ENCODE results near the gene AP2A2. TPM values are rescaled to one million over a fixed set of nuclear protein-coding genes. Genes with fewer than 3 reads are reported as not detected.

AP2A2 gene
- total and polyA plus RNA-seq, 2 donors (not counting 1 experiment from before 2014, with no cell fraction given) = 53.1 to 57.0 TPM

DNA sequence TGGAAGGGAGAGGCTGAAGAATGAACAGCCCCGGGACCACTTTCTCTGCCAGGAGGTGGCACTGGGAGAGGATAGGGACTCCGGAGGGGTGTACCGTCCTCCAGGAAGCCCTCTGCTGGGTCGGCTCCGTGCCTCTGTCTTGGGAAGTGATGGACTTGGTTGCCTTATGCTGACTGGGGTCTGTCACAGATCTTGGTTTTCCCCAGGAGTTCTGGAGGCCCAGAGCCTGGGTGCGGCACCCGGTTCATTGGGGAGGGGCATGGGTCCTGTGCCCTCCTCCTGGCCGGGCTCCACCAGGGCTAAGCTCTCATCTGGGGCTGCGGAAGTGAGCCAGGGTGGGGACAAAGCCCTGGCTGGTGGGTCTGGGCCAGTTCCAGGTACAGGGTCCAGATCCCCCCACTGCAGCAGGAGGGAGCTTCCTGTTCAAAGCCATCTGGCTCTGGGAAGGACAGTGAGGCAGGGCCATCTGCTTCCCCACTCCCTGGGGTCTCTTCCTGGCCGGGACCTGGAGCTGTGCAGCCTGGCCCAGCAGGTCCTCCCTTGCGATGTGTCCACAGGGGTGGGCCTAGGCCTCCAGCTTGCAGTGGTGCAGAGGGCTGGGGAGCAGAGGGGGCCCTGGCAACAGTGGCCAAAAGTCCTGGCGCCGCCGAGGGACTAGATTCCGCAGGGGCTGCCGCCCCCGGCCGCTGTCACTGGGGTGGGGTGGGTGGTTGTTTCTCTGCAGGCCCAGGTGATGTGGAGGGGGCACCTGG is 1.1 kb upstream of the AP2A2 start:
- no peaks in the 10 kb centered on the region for H3K27me3 Mint-ChIP-seq
- no peaks in the 10 kb centered on the region for H3K36me3 ChIP-seq (replicated peaks in 1 of 2; ENCODE audit: control extremely low read depth in 1 of 2, control insufficient read depth in 1 of 2, extremely low read depth in 1 of 2, insufficient read depth in 2 of 2, low read length in 1 of 2)
- DNase-seq (peak; percentile 39), ATAC-seq (ENCODE audit: low read depth) (no peak)
- peak overlapping the region; percentile 32 for H3K4me3 Mint-ChIP-seq
- ChIA-PET POLR2A (interaction anchor here (0.7 to 2.2 kb wide), 3 partner anchors 13 to 384 kb away, joined by 3 to 15 read pairs (median 3); partner anchors contain the start of genes CD151 and CHID1), CTCF (interaction anchor here (0.8 to 1.5 kb wide), 4 partner anchors 14 to 120 kb away, joined by 3 to 4 read pairs (median 4); partner anchors contain the start of gene CHID1)
- H3K27ac Mint-ChIP-seq = no peak overlapping the region
- H3K4me1 Mint-ChIP-seq = peaks cover 21% of the 10 kb centered on the region
- H2AFZ ChIP-seq (ENCODE audit: insufficient read depth, low read depth, low read length, poor library complexity, severe bottlenecking) = peak overlapping the region; percentile 71
- no peak overlapping the region for H3K9ac ChIP-seq (ENCODE audit: low read length)
- no peak overlapping the region for H3K27ac ChIP-seq (ENCODE audit: low read length in 2 of 2)
- TF ChIP-seq EZH2 (IDR thresholded peaks at IDR 0.05; ENCODE audit: borderline replicate concordance, insufficient read depth, low read depth, low read length, poor library complexity, severe bottlenecking) = no peak
- TF ChIP-seq, protein P1, sequence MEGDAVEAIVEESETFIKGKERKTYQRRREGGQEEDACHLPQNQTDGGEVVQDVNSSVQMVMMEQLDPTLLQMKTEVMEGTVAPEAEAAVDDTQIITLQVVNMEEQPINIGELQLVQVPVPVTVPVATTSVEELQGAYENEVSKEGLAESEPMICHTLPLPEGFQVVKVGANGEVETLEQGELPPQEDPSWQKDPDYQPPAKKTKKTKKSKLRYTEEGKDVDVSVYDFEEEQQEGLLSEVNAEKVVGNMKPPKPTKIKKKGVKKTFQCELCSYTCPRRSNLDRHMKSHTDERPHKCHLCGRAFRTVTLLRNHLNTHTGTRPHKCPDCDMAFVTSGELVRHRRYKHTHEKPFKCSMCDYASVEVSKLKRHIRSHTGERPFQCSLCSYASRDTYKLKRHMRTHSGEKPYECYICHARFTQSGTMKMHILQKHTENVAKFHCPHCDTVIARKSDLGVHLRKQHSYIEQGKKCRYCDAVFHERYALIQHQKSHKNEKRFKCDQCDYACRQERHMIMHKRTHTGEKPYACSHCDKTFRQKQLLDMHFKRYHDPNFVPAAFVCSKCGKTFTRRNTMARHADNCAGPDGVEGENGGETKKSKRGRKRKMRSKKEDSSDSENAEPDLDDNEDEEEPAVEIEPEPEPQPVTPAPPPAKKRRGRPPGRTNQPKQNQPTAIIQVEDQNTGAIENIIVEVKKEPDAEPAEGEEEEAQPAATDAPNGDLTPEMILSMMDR (IDR thresholded peaks at IDR 0.05) = no peak
- H3K9me3 ChIP-seq (ENCODE audit: control extremely low read depth in 1 of 3, control insufficient read depth in 2 of 3, insufficient read depth in 1 of 3, low read length in 2 of 3) = no peaks in the 10 kb centered on the region
- no peaks in the 10 kb centered on the region for H3K9me3 Mint-ChIP-seq (ENCODE audit: insufficient read depth)
- H4K20me1 ChIP-seq (ENCODE audit: control insufficient read depth, insufficient read depth, low read length, poor library complexity, severe bottlenecking) = peaks cover 15% of the 10 kb centered on the region
- H3K4me2 ChIP-seq (replicated peaks; ENCODE audit: low read depth, low read length, poor library complexity, severe bottlenecking) = peak overlapping the region; percentile 84
- H3K79me2 ChIP-seq (ENCODE audit: control insufficient read depth, insufficient read depth, low read length) = peaks cover 33% of the 10 kb centered on the region
- WGBS (ENCODE audit: insufficient coverage) = 89% methylated on average over 11 of the region's 18 CpGs
- H3K4me1 ChIP-seq (ENCODE audit: control insufficient read depth in 2 of 2, insufficient read depth in 2 of 2, low read length in 2 of 2) = peaks cover 13 to 22% of the 10 kb centered on the region in 2 donors
- no peak overlapping the region for H3K4me3 ChIP-seq (ENCODE audit: control extremely low read depth in 1 of 5, extremely low read depth in 1 of 5, insufficient read depth in 1 of 5, low read depth in 2 of 5, low read length in 4 of 5)
- no peaks in the 10 kb centered on the region for H3K27me3 ChIP-seq (replicated peaks in 1 of 4; ENCODE audit: control extremely low read depth in 1 of 4, control insufficient read depth in 3 of 4, insufficient read depth in 4 of 4, low read length in 3 of 4)
- intact Hi-C loops (cut with micrococcal nuclease) = loop anchor here (1.0 to 5.0 kb wide), 2 partner anchors 14 to 117 kb away; partner anchors contain the start of genes CHID1, PIDD1 and RPLP2

- peak overlapping the region; percentile 71 for H2AFZ ChIP-seq (ENCODE audit: insufficient read depth, low read depth, low read length, poor library complexity, severe bottlenecking)
- peak overlapping the region; percentile 84 for H3K4me2 ChIP-seq (replicated peaks; ENCODE audit: low read depth, low read length, poor library complexity, severe bottlenecking)
- DNase-seq (no peak), ATAC-seq (ENCODE audit: low read depth) (no peak)
- CTCF ChIA-PET = interaction anchor here (0.8 to 1.5 kb wide), 4 partner anchors 14 to 121 kb away, joined by 3 to 4 read pairs (median 4); partner anchors contain the start of gene CHID1
- POLR2A ChIA-PET = interaction anchor here (0.7 to 2.2 kb wide), 2 partner anchors 14 to 385 kb away, joined by 3 to 15 read pairs; partner anchors contain the start of gene CHID1
- H3K4me1 Mint-ChIP-seq = peaks cover 21% of the 10 kb centered on the region
- no peaks in the 10 kb centered on the region for H3K9me3 Mint-ChIP-seq (ENCODE audit: insufficient read depth)
- peaks cover 20% of the 10 kb centered on the region for H4K20me1 ChIP-seq (ENCODE audit: control insufficient read depth, insufficient read depth, low read length, poor library complexity, severe bottlenecking)
- TF ChIP-seq, protein P1 (IDR thresholded peaks at IDR 0.05) = no peak
- no peak for TF ChIP-seq EZH2 (IDR thresholded peaks at IDR 0.05; ENCODE audit: borderline replicate concordance, insufficient read depth, low read depth, low read length, poor library complexity, severe bottlenecking)
- WGBS (ENCODE audit: insufficient coverage) = 58% methylated on average over 25 of the region's 28 CpGs
- peaks cover 39% of the 10 kb centered on the region for H3K79me2 ChIP-seq (ENCODE audit: control insufficient read depth, insufficient read depth, low read length)
- intact Hi-C loops (cut with micrococcal nuclease) = loop anchor here (1.0 to 5.0 kb wide), 2 partner anchors 15 to 118 kb away; partner anchors contain the start of genes CHID1, PIDD1 and RPLP2
- no peak overlapping the region for H3K27ac Mint-ChIP-seq
- no peak overlapping the region for H3K4me3 Mint-ChIP-seq
- no peaks in the 10 kb centered on the region for H3K9me3 ChIP-seq (ENCODE audit: control extremely low read depth in 1 of 3, control insufficient read depth in 2 of 3, insufficient read depth in 1 of 3, low read length in 2 of 3)
- H3K36me3 ChIP-seq (replicated peaks in 1 of 2; ENCODE audit: control extremely low read depth in 1 of 2, control insufficient read depth in 1 of 2, extremely low read depth in 1 of 2, insufficient read depth in 2 of 2, low read length in 1 of 2) = no peaks in the 10 kb centered on the region
- no peaks in the 10 kb centered on the region for H3K27me3 Mint-ChIP-seq
- H3K9ac ChIP-seq (ENCODE audit: low read length) = peak overlapping the region; percentile 60
- no peak overlapping the region for H3K27ac ChIP-seq (ENCODE audit: low read length in 2 of 2)
- H3K4me1 ChIP-seq (ENCODE audit: control insufficient read depth in 2 of 2, insufficient read depth in 2 of 2, low read length in 2 of 2) = peaks cover 13 to 22% of the 10 kb centered on the region in 2 donors
- peak overlapping the region in 4 of 5 experiments; percentile 34 to 62 (median 52) for H3K4me3 ChIP-seq (ENCODE audit: control extremely low read depth in 1 of 5, extremely low read depth in 1 of 5, insufficient read depth in 1 of 5, low read depth in 2 of 5, low read length in 4 of 5)
- H3K27me3 ChIP-seq (replicated peaks in 1 of 4; ENCODE audit: control extremely low read depth in 1 of 4, control insufficient read depth in 3 of 4, insufficient read depth in 4 of 4, low read length in 3 of 4) = no peaks in the 10 kb centered on the region
Measured at GRCh38 chr11:925158-925495, 543 bp upstream of the AP2A2 start.

Data from B cell (primary cell).